H9 (cell line): ENCODE results near the gene BEGAIN. TPM values are rescaled to one million over a fixed set of nuclear protein-coding genes. Genes with fewer than 3 reads are reported as not detected.

Experiments used
- DNase-seq: peaks from one replicate; pipeline ENCODE4 v3.0.0-alpha.2; 2017
- H2AFZ ChIP-seq: one replicate; pipeline ENCODE4 v1.6.1; 2013; ENCODE audit warnings: mild to moderate bottlenecking, low read length, control low read depth, moderate library complexity
- H2AK5ac ChIP-seq: 2 replicates; pipeline ENCODE4 v1.6.1; 2013; ENCODE audit warnings: low read length, control low read depth, mixed read lengths; ENCODE audit not compliant: insufficient read length
- H2BK120ac ChIP-seq: one replicate; pipeline ENCODE4 v1.6.1; 2013; ENCODE audit warnings: low read depth, mild to moderate bottlenecking, low read length, control low read depth, inconsistent platforms; ENCODE audit not compliant: poor library complexity, severe bottlenecking
- H2BK12ac ChIP-seq: 2 replicates; pipeline ENCODE4 v1.6.1; 2013; ENCODE audit warnings: low read length, control low read depth, mixed read lengths, low read depth; ENCODE audit not compliant: insufficient read length
- H2BK15ac ChIP-seq: 2 replicates; pipeline ENCODE4 v1.6.1; 2013; ENCODE audit warnings: low read depth, low read length, control low read depth
- H2BK20ac ChIP-seq: one replicate; pipeline ENCODE4 v1.6.1; 2013; ENCODE audit warnings: low read depth, mild to moderate bottlenecking, low read length, control low read depth, inconsistent platforms; ENCODE audit not compliant: poor library complexity, severe bottlenecking
- H2BK5ac ChIP-seq: 2 replicates; pipeline ENCODE4 v1.6.1; 2013; ENCODE audit warnings: low read length, control low read depth, mixed read lengths; ENCODE audit not compliant: insufficient read length
- H3K14ac ChIP-seq: 2 replicates; pipeline ENCODE4 v1.6.1; 2013; ENCODE audit warnings: low read length, control low read depth; ENCODE audit not compliant: insufficient read depth
- H3K18ac ChIP-seq: 2 replicates; pipeline ENCODE4 v1.6.1; 2013; ENCODE audit warnings: low read depth, mild to moderate bottlenecking, mixed read lengths, low read length, control low read depth; ENCODE audit not compliant: insufficient read length
- H3K23ac ChIP-seq: 2 replicates; pipeline ENCODE4 v1.6.1; 2013; ENCODE audit warnings: low read length, control low read depth, mixed read lengths, low read depth; ENCODE audit not compliant: insufficient read length
- H3K23me2 ChIP-seq: 2 replicates; pipeline ENCODE4 v1.6.1; 2013; ENCODE audit warnings: low read depth, mild to moderate bottlenecking, mixed read lengths, low read length, control low read depth; ENCODE audit not compliant: insufficient read length, poor library complexity, severe bottlenecking
- H3K27ac ChIP-seq: 2 replicates; pipeline ENCODE4 v1.5.1; 2013; ENCODE audit warnings: low read length, control low read depth, mixed read lengths, low read depth; ENCODE audit not compliant: insufficient read length
- H3K27me3 ChIP-seq: 2 replicates; pipeline ENCODE4 v1.6.1; 2013; ENCODE audit warnings: low read length, control low read depth, inconsistent platforms; ENCODE audit not compliant: insufficient read depth
- H3K4ac ChIP-seq: 2 replicates; pipeline ENCODE4 v1.6.1; 2013; ENCODE audit warnings: low read depth, mild to moderate bottlenecking, control low read depth, inconsistent platforms, low read length, moderate library complexity
- H3K4me1 ChIP-seq: 2 replicates; pipeline ENCODE4 v1.6.1; 2013; ENCODE audit warnings: low read length, control low read depth, inconsistent platforms; ENCODE audit not compliant: insufficient read depth
- H3K4me2 ChIP-seq: 2 replicates; pipeline ENCODE4 v1.6.1; 2013; ENCODE audit warnings: low read length, control low read depth, mixed read lengths; ENCODE audit not compliant: insufficient read length, insufficient read depth
- H3K56ac ChIP-seq: 2 replicates; pipeline ENCODE4 v1.6.1; 2013; ENCODE audit warnings: low read depth, mild to moderate bottlenecking, mixed read lengths, low read length, control low read depth; ENCODE audit not compliant: insufficient read length
- H3K79me1 ChIP-seq: 2 replicates; pipeline ENCODE4 v1.6.1; 2013; ENCODE audit warnings: low read depth, mild to moderate bottlenecking, moderate library complexity, low read length, control low read depth, inconsistent platforms; ENCODE audit not compliant: insufficient read depth, poor library complexity, severe bottlenecking
- H3K79me2 ChIP-seq: 2 replicates; pipeline ENCODE4 v1.6.1; 2013; ENCODE audit warnings: low read length, control low read depth, inconsistent platforms; ENCODE audit not compliant: insufficient read depth
- H3K9ac ChIP-seq: 2 replicates; pipeline ENCODE4 v1.6.1; 2013; ENCODE audit warnings: low read length, control low read depth, mixed read lengths; ENCODE audit not compliant: insufficient read length; ENCODE audit errors: extremely low read depth
- H3K9me3 ChIP-seq: one replicate; pipeline ENCODE4 v1.6.1; 2013; ENCODE audit warnings: low read depth, low read length, inconsistent platforms; ENCODE audit not compliant: control insufficient read depth
- H3T11ph ChIP-seq: one replicate; pipeline ENCODE4 v1.6.1; 2013; ENCODE audit warnings: mild to moderate bottlenecking, low read length, control low read depth, inconsistent platforms
- H4K20me1 ChIP-seq: one replicate; pipeline ENCODE4 v1.6.1; 2013; ENCODE audit not compliant: control insufficient read depth, insufficient read length, insufficient read depth
- H4K5ac ChIP-seq: 2 replicates; pipeline ENCODE4 v1.6.1; 2013; ENCODE audit warnings: low read depth, mild to moderate bottlenecking, mixed read lengths, low read length, control low read depth; ENCODE audit not compliant: insufficient read length
- H4K8ac ChIP-seq: replicated peaks from 2 replicates; pipeline ENCODE4 v1.6.1; 2013; ENCODE audit warnings: low read length, control low read depth, mixed read lengths, low read depth; ENCODE audit not compliant: insufficient read length
- H4K91ac ChIP-seq: 2 replicates; pipeline ENCODE4 v1.6.1; 2013; ENCODE audit warnings: low read depth, mild to moderate bottlenecking, moderate library complexity, mixed read lengths, low read length, control low read depth; ENCODE audit not compliant: insufficient read length
- H3K27ac Mint-ChIP-seq, 3 experiments: 2 replicates in 2 of 3; 3 replicates in 1 of 3; pipeline ENCODE4 v1.8.0; 2020 to 2021; ENCODE audit warnings: mixed read lengths in 3 of 3, mild to moderate bottlenecking in 1 of 3, moderate library complexity in 1 of 3
- H3K27me3 Mint-ChIP-seq: 2 replicates; pipeline ENCODE4 v1.8.0; 2021; ENCODE audit warnings: low read depth, mild to moderate bottlenecking, moderate library complexity, mixed read lengths
- H3K36me3 Mint-ChIP-seq, 3 experiments: 2 replicates in 2 of 3; 3 replicates in 1 of 3; pipeline ENCODE4 v1.8.0; 2020 to 2021; ENCODE audit warnings: low read depth in 3 of 3, mixed read lengths in 3 of 3; ENCODE audit not compliant: insufficient read depth in 1 of 3
- H3K4me1 Mint-ChIP-seq, 2 experiments: 2 replicates each; pipeline ENCODE4 v1.8.0; 2020; ENCODE audit warnings: mixed read lengths in 2 of 2
- H3K4me3 Mint-ChIP-seq, 2 experiments: 2 replicates in 1 of 2; 3 replicates in 1 of 2; pipeline ENCODE4 v1.8.0; 2020 to 2021; ENCODE audit warnings: mild to moderate bottlenecking in 2 of 2, mixed read lengths in 2 of 2, moderate library complexity in 1 of 2
- H3K9me3 Mint-ChIP-seq, 2 experiments: 2 replicates in 1 of 2; 3 replicates in 1 of 2; pipeline ENCODE4 v1.8.0; 2020; ENCODE audit warnings: mild to moderate bottlenecking in 2 of 2, mixed read lengths in 2 of 2, moderate library complexity in 1 of 2
- WGBS: extraction: QIAGEN DNeasy Blood & Tissue Kit; methylation state at CpG from one replicate; pipeline ENCODE4 v1.1.7; 2013; ENCODE audit warnings: missing lambda C conversion rate, low lambda C conversion rate, mixed read lengths; ENCODE audit not compliant: insufficient read length; ENCODE audit errors: extremely low coverage; 5-methylcytosine and 5-hydroxymethylcytosine counted together
- total RNA-seq: library from RNA; stranded (reverse); gene quantifications from 2 replicates; pipeline ENCODE4 v1.2.1, GENCODE V29; 2021
- TF ChIP-seq, protein P1 (sequence below): fragments of 200-600 bp; sonication (generic); conservative IDR thresholded peaks from 3 replicates; pipeline ENCODE4 v1.8.0; 2021; ENCODE audit warnings: antibody characterized with exemption, mild to moderate bottlenecking

The BEGAIN gene
- total RNA-seq, 1 experiment from 2014 or later: 2.6 TPM

DNA sequence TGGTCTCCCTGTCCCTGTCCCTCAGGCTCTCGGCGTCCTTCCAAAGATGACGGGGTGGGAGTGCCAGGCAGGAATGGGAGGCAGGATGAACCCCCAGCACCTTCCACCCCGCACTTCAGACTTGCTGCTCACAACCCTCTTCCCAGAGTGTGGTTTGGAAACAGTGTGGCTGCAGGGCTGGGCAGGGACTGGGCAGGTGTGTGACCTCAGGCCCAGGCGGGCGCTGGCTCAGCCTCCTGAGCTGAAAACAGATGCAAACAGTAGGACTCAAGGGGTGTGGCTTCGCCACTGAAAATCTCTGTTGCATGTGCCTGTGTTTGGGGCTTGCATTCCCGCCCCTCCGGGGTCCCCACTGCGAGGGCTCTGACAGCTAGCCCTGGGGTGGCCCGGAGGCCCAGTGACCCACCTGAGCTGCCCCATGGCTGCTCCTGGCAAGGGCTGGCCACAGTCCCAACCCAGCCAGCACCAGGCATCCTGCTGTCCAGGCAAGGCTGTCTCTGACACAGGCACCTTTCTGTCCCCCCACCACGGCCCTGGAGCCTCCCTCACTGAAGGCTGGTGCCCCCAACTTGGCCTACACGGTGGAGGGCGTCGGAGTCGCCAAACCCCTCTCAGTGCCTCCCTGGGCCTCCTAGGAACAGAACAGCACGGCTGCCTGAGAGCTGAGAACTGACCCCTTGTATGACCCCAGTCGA is 46.1 kb downstream of the BEGAIN start:
- H2AK5ac ChIP-seq: no peak overlapping the region
- no peak overlapping the region for H2AFZ ChIP-seq
- H3K79me2 ChIP-seq: no peaks in the 10 kb centered on the region
- H4K20me1 ChIP-seq: no peaks in the 10 kb centered on the region
- no peak overlapping the region for H2BK20ac ChIP-seq
- H2BK120ac ChIP-seq: no peak overlapping the region
- no peak overlapping the region for H4K8ac ChIP-seq
- no peak overlapping the region for H3K9ac ChIP-seq
- no peak overlapping the region for H3T11ph ChIP-seq
- WGBS: no CpG with 5 or more reads among the region's 18 CpGs
- TF ChIP-seq, protein P1, sequence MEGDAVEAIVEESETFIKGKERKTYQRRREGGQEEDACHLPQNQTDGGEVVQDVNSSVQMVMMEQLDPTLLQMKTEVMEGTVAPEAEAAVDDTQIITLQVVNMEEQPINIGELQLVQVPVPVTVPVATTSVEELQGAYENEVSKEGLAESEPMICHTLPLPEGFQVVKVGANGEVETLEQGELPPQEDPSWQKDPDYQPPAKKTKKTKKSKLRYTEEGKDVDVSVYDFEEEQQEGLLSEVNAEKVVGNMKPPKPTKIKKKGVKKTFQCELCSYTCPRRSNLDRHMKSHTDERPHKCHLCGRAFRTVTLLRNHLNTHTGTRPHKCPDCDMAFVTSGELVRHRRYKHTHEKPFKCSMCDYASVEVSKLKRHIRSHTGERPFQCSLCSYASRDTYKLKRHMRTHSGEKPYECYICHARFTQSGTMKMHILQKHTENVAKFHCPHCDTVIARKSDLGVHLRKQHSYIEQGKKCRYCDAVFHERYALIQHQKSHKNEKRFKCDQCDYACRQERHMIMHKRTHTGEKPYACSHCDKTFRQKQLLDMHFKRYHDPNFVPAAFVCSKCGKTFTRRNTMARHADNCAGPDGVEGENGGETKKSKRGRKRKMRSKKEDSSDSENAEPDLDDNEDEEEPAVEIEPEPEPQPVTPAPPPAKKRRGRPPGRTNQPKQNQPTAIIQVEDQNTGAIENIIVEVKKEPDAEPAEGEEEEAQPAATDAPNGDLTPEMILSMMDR: no peak
- no peaks in the 10 kb centered on the region for H3K9me3 ChIP-seq
- Mint-ChIP-seq H3K4me3 (no peak overlapping the region), H3K4me1 (peaks cover 8 to 19% of the 10 kb centered on the region in 2 experiments), H3K27ac (no peak overlapping the region), H3K9me3 (no peaks in the 10 kb centered on the region; a peak in 1 of 5 replicates), H3K27me3 (no peaks in the 10 kb centered on the region; the same call in 1 of the 2 replicates), H3K36me3 (no peaks in the 10 kb centered on the region)
- H3K4ac ChIP-seq: no peak overlapping the region
- no peak overlapping the region; the same call in 1 of the 2 replicates for H3K14ac ChIP-seq
- no peaks in the 10 kb centered on the region for H3K79me1 ChIP-seq
- H2BK5ac ChIP-seq: no peak overlapping the region
- no peak overlapping the region for H3K23ac ChIP-seq
- DNase-seq: no peak
- H4K91ac ChIP-seq: no peak overlapping the region
- no peak overlapping the region for H4K5ac ChIP-seq
- H2BK12ac ChIP-seq: no peak overlapping the region
- H3K18ac ChIP-seq: no peak overlapping the region
- no peaks in the 10 kb centered on the region for H3K27me3 ChIP-seq
- H3K4me1 ChIP-seq: peaks cover 3% of the 10 kb centered on the region; the same call in 1 of the 2 replicates
- H2BK15ac ChIP-seq: no peak overlapping the region
- H3K4me2 ChIP-seq: no peak overlapping the region
- H3K56ac ChIP-seq: no peak overlapping the region
- H3K27ac ChIP-seq: no peak overlapping the region
- H3K23me2 ChIP-seq: no peaks in the 10 kb centered on the region
